ENCODE data around the gene EXOC2. TPM values are rescaled to one million over a fixed set of nuclear protein-coding genes. Genes with fewer than 3 reads are reported as not detected.

EXOC2 gene
- total RNA-seq, 1 donor from 2014 or later, result 44.4 TPM

DNA sequence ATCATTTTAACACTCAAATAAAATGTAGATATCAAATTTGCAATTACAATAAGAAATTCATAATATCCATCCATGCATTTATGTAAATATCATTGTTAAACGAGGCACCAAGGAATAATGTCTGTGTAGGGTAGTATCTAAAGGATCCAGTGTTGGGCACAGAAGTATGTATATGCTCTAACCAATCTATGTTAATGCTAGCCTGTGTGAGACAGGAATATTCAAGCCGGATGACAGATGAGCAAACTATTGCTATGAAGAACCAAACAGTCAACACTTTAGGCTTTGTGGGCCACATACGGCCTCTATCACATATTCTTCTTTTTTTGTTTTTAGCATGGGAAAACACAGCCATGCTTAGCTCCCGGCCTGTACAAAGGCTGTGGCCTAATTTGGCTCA is 81.0 kb downstream of the EXOC2 start:
- FAIRE-seq, result no peak
- H3K27ac Mint-ChIP-seq (ENCODE audit: unreplicated experiment), result no peak overlapping the region

DNA sequence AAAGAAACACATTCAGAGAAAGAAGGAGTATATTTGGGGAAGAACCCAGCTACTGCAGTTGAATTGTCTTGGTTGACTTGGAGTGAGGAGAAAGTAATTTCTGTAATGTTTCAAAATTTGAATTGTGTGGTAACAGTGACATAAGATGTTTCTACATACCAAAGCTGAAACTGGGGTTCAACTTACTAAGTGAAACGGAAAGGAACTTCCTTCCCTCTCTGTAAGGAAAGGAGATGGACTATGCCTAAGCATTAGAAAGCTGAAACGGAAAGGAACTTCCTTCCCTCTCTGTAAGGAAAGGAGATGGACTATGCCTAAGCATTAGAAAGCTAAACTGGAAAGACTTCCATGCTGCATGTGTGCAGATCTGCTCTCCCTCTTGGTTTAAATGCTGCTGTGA is 82.1 kb downstream of the EXOC2 start:
- H3K27ac Mint-ChIP-seq (ENCODE audit: unreplicated experiment), result no peak overlapping the region
- no peaks in the 10 kb centered on the region for H3K27me3 Mint-ChIP-seq (ENCODE audit: low read depth, unreplicated experiment)
- H3K4me1 ChIP-seq (ENCODE audit: insufficient read depth, low read length), result no peaks in the 10 kb centered on the region
- H4K20me1 ChIP-seq (ENCODE audit: insufficient read depth, low read length), result no peaks in the 10 kb centered on the region
- no peaks in the 10 kb centered on the region for H3K9me3 ChIP-seq (ENCODE audit: insufficient read depth, low read depth, low read length)
- H3K4me2 ChIP-seq (ENCODE audit: low read length), result no peak overlapping the region
- H3K27ac ChIP-seq (ENCODE audit: low read depth, low read length), result no peak overlapping the region
- peaks cover 4% of the 10 kb centered on the region for H3K36me3 Mint-ChIP-seq (ENCODE audit: low read depth, unreplicated experiment)
- H3K79me2 ChIP-seq (ENCODE audit: insufficient read depth, low read length), result no peaks in the 10 kb centered on the region
- DNase-seq (ENCODE audit: low read depth) (no peak), FAIRE-seq (no peak)
- no peaks in the 10 kb centered on the region for H3K36me3 ChIP-seq (ENCODE audit: insufficient read depth, low read length)
- no peak overlapping the region for H3K9ac ChIP-seq (ENCODE audit: low read length)
- H3K4me1 Mint-ChIP-seq (ENCODE audit: low read depth, unreplicated experiment), result peaks cover 5% of the 10 kb centered on the region
- H3K9me3 Mint-ChIP-seq (ENCODE audit: unreplicated experiment), result no peaks in the 10 kb centered on the region
- H2AFZ ChIP-seq (ENCODE audit: low read depth, low read length), result no peak overlapping the region
- H3K27me3 ChIP-seq (ENCODE audit: insufficient read depth, low read length), result no peaks in the 10 kb centered on the region
- no peak for TF ChIP-seq EZH2 (IDR thresholded peaks at IDR 0.05; ENCODE audit: insufficient read depth, low read length)
- TF ChIP-seq, protein P1, sequence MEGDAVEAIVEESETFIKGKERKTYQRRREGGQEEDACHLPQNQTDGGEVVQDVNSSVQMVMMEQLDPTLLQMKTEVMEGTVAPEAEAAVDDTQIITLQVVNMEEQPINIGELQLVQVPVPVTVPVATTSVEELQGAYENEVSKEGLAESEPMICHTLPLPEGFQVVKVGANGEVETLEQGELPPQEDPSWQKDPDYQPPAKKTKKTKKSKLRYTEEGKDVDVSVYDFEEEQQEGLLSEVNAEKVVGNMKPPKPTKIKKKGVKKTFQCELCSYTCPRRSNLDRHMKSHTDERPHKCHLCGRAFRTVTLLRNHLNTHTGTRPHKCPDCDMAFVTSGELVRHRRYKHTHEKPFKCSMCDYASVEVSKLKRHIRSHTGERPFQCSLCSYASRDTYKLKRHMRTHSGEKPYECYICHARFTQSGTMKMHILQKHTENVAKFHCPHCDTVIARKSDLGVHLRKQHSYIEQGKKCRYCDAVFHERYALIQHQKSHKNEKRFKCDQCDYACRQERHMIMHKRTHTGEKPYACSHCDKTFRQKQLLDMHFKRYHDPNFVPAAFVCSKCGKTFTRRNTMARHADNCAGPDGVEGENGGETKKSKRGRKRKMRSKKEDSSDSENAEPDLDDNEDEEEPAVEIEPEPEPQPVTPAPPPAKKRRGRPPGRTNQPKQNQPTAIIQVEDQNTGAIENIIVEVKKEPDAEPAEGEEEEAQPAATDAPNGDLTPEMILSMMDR (IDR thresholded peaks at IDR 0.05; ENCODE audit: insufficient read depth, low read depth, low read length), result no peak
- H3K4me3 Mint-ChIP-seq (ENCODE audit: unreplicated experiment), result no peak overlapping the region
- no peak overlapping the region for H3K4me3 ChIP-seq (ENCODE audit: insufficient read depth, low read depth, low read length)

More for the DNA sequence above, 81.0 kb downstream of the EXOC2 start:
- Mint-ChIP-seq H3K36me3 (ENCODE audit: low read depth, unreplicated experiment) (peaks cover 4% of the 10 kb centered on the region), H3K27me3 (ENCODE audit: low read depth, unreplicated experiment) (no peaks in the 10 kb centered on the region), H3K4me1 (ENCODE audit: low read depth, unreplicated experiment) (peaks cover 5% of the 10 kb centered on the region), H3K4me3 (ENCODE audit: unreplicated experiment) (no peak overlapping the region), H3K9me3 (ENCODE audit: unreplicated experiment) (no peaks in the 10 kb centered on the region)
- Histone ChIP-seq H3K27me3 (ENCODE audit: insufficient read depth, low read length) (no peaks in the 10 kb centered on the region), H3K79me2 (ENCODE audit: insufficient read depth, low read length) (no peaks in the 10 kb centered on the region), H4K20me1 (ENCODE audit: insufficient read depth, low read length) (no peaks in the 10 kb centered on the region), H2AFZ (ENCODE audit: low read depth, low read length) (no peak overlapping the region), H3K36me3 (ENCODE audit: insufficient read depth, low read length) (no peaks in the 10 kb centered on the region), H3K27ac (ENCODE audit: low read depth, low read length) (no peak overlapping the region), H3K4me2 (ENCODE audit: low read length) (no peak overlapping the region), H3K4me1 (ENCODE audit: insufficient read depth, low read length) (no peaks in the 10 kb centered on the region), H3K9ac (ENCODE audit: low read length) (no peak overlapping the region), H3K4me3 (ENCODE audit: insufficient read depth, low read depth, low read length) (no peak overlapping the region), H3K9me3 (ENCODE audit: insufficient read depth, low read depth, low read length) (no peaks in the 10 kb centered on the region)
- no peak for DNase-seq (ENCODE audit: low read depth)
- no peak for TF ChIP-seq EZH2 (IDR thresholded peaks at IDR 0.05; ENCODE audit: insufficient read depth, low read length)
- TF ChIP-seq, protein P1 (IDR thresholded peaks at IDR 0.05; ENCODE audit: insufficient read depth, low read depth, low read length), result no peak

DNA sequence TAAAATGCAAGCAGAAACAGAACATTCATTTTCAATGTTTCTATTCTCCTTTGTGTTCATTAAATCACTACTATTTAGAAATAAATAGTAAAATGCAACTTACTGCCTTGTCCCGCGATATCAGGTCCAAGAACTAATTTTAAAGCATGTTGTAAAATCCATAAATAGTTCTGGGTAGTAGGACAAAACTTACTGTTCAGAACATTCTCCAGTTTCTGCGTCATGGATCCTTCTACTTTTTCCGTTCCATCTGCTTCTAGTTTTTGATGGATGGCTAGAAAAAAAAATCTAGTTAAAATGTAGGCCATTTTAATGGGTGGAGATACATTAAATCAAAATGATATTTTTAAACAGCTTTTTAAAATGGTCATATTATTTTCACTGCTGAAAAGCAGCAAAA is 83.0 kb downstream of the EXOC2 start:
- no peaks in the 10 kb centered on the region for H3K79me2 ChIP-seq (ENCODE audit: insufficient read depth, low read length)
- no peak for DNase-seq (ENCODE audit: low read depth)
- Mint-ChIP-seq H3K36me3 (ENCODE audit: low read depth, unreplicated experiment) (peaks cover 7% of the 10 kb centered on the region), H3K27ac (ENCODE audit: unreplicated experiment) (no peak overlapping the region), H3K27me3 (ENCODE audit: low read depth, unreplicated experiment) (no peaks in the 10 kb centered on the region), H3K9me3 (ENCODE audit: unreplicated experiment) (no peaks in the 10 kb centered on the region), H3K4me3 (ENCODE audit: unreplicated experiment) (no peak overlapping the region), H3K4me1 (ENCODE audit: low read depth, unreplicated experiment) (peaks cover 5% of the 10 kb centered on the region)
- no peak overlapping the region for H3K27ac ChIP-seq (ENCODE audit: low read depth, low read length)
- H3K36me3 ChIP-seq (ENCODE audit: insufficient read depth, low read length), result no peaks in the 10 kb centered on the region
- no peak overlapping the region for H2AFZ ChIP-seq (ENCODE audit: low read depth, low read length)
- H3K9me3 ChIP-seq (ENCODE audit: insufficient read depth, low read depth, low read length), result no peaks in the 10 kb centered on the region
- TF ChIP-seq, protein P1 (IDR thresholded peaks at IDR 0.05; ENCODE audit: insufficient read depth, low read depth, low read length), result no peak
- TF ChIP-seq EZH2 (IDR thresholded peaks at IDR 0.05; ENCODE audit: insufficient read depth, low read length), result no peak
- no peak overlapping the region for H3K4me2 ChIP-seq (ENCODE audit: low read length)
- H3K27me3 ChIP-seq (ENCODE audit: insufficient read depth, low read length), result no peaks in the 10 kb centered on the region
- no peak overlapping the region for H3K4me3 ChIP-seq (ENCODE audit: insufficient read depth, low read depth, low read length)
- no peak for FAIRE-seq
- no peaks in the 10 kb centered on the region for H3K4me1 ChIP-seq (ENCODE audit: insufficient read depth, low read length)
- no peaks in the 10 kb centered on the region for H4K20me1 ChIP-seq (ENCODE audit: insufficient read depth, low read length)
- no peak overlapping the region for H3K9ac ChIP-seq (ENCODE audit: low read length)
